Activated T-helper 9 cell treated with anti-CD3 and anti-CD28 coated beads, Interleukin-2, amount 50 U/mL, for 16 hours (primary cell): Measurements from ENCODE around the gene SF3B4.
"Not testable (repeated sequence)": the region's sequence is repeated elsewhere in the genome, so short reads cannot be mapped to it uniquely, and the experiment has no call there.

Experiments used
- DNase-seq: peaks from one replicate; pipeline ENCODE4 v3.0.0-alpha.2; 2020; ENCODE audit warnings: low read depth

SF3B4 gene, protein sequence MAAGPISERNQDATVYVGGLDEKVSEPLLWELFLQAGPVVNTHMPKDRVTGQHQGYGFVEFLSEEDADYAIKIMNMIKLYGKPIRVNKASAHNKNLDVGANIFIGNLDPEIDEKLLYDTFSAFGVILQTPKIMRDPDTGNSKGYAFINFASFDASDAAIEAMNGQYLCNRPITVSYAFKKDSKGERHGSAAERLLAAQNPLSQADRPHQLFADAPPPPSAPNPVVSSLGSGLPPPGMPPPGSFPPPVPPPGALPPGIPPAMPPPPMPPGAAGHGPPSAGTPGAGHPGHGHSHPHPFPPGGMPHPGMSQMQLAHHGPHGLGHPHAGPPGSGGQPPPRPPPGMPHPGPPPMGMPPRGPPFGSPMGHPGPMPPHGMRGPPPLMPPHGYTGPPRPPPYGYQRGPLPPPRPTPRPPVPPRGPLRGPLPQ

DNA sequence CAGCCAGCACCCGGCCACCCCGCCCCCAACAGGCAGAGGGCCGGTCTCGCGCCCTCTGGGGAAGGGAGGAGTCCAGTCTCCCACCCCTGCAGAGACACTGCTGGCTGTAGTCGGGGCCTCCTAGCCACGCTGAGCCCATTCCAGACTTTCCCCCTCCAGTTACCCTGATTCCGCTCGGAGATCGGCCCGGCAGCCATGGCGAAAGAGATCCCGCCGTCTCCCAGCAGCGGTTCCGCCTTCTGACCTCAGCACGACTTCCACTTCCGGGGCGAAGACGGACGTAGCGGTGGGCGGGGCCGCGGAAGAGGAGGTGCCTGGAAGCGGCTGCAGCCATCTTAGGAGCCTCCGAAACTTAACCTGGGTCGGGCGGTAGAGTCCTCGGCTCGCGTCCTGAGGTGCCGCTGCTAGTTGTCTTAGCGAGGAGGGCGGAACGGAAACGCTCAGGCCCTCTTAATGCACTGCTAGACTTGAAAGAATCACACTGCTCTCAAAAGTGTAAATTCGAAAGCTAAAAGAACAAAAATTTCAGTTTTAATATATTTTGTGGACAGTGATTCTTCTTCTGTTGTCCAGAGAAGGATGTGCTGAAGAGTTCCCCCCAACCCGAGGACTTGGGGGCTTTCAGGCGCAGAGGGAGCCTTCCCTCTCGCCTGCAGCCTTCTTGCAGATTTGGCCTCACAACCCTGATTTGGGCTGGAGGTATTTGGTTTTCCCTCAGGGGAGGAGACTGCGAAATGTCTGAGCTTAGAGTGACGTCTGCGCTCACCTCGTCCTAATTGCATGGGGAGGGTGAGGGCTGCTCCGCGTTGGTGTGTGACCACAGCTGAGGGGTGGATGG lies at the start of gene SF3B4:
TSS of gene SF3B4 (minus strand) at position 241 of the 838 bp plus-strand sequence. CDS start at position 197, 44 bp downstream.
- peak; percentile 93 for DNase-seq

GRCh38 chr1:149977345-149977744 lies 49.7 kb upstream of the SF3B4 start:
- no peak for DNase-seq

DNA sequence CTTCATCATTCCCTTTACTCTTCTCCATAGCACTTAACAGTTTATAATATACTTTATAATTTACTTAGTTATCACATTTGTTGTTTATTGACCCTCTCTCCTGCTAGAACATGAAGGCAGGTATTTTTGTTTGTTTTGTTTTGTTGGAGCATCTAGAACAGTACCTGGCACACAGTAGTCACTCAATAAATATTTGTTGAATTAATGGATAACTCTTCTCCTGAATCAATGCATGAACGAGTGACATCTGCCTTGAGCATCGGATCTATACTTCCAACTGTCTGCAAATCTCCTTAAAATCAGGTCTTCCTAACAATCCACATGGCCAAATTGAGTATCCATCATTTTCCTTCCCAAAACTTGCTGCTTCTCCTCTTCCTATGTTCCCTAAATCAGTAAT lies 44.9 kb upstream of the SF3B4 start:
- DNase-seq, result no peak

DNA sequence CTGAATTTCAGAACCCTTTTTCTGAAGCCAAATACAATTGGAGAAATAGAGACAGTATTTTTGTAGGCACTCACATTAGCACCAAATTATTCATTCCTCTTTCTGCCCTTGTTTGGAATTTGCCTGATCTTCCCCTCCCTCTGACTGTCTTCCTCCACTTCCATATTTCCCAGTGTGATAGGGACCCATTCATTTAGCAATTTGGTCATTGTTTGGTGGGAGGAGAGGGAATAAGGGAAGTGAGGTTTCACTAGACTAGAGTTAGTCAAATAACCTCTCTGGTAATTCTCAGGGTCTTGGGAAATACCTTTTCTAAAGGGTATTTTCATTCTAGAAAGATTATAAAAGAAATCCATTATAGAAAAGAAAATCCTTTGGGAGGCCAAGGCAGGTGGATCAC lies 40.0 kb upstream of the SF3B4 start:
- no peak for DNase-seq

DNA sequence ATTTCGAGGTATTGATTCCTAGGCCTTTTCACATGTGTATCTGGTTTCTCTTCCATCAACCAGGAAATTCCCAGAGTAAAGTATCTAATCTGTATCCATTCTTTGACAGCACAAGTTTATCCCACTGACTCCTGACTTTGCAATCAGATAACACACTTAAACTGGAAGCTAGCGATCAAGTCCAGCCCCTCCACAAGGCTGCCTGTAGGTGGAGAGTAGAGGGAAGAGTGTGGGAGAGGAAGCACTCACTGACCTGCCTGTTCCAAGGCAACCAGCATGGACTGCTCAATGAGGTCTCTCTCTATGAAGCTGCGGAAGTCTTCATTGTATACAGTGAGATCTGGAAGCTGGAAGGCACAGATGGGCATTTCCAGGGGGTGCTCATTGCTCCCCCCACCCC lies 39.4 kb upstream of the SF3B4 start:
- DNase-seq, result no peak

DNA sequence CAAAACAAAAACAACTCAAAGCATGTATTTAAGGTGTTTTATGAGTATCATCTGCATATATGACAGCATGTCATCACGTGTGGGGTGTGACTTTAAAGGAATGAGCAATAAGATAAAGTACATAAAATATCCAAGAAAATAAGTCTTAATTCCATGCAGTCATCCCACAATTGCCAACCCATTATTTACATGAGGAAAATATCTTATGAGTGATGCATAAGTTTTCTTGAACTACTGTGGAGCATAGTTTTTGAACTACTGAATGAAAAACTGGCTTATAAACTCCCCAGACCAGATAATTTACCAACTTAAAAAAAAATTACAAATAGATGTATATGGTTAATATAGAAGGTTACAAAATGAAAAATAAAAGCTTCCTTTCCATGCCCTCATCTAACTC lies 38.8 kb upstream of the SF3B4 start:
- DNase-seq, result no peak

DNA sequence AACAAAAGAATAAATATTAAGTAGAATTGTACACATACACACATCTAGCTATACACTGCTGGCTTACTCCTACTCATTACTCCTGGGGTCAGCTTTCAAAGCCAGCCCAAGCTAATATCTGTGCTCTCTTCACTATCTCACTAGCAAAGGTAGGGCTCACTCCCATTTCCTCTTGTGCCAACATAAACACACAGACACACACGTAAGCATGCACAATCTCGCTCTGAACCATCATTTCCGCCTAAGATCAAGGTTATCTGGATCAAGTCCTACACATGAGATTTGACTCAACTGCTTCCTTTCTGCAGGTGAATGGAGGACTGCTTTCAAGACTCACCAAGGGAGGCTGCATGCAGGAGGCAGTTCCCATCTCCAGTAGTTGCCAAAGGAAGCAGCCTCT lies 37.8 kb upstream of the SF3B4 start:
- no peak for DNase-seq

- no peak for DNase-seq
These were observed 35.8 kb upstream of the SF3B4 start for GRCh38 chr1:149963358-149963757.

- DNase-seq, result no peak
These were observed 35.1 kb upstream of the SF3B4 start for GRCh38 chr1:149962736-149963135.

GRCh38 chr1:149962039-149962647 lies 34.5 kb upstream of the SF3B4 start:
- no peak for DNase-seq

DNA sequence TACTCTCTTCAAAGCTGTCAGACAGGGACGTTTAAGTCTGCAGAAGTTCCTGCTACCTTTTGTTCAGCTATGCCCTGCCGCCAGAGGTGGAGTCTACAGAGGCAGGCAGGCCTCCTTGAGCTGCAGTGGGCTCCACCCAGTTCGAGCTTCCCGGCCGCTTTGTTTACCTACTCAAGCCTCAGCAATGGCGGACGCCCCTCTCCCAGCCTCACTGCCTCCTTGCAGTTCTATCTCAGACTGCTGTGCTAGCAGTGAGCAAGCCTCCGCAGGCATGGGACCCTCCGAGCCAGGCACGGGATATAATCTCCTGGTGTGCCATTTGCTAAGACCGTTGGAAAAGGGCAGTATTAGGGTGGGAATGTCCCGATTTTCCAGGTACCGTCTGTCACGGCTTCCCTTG lies 29.9 kb upstream of the SF3B4 start:
- not testable (repeated sequence) for DNase-seq

DNA sequence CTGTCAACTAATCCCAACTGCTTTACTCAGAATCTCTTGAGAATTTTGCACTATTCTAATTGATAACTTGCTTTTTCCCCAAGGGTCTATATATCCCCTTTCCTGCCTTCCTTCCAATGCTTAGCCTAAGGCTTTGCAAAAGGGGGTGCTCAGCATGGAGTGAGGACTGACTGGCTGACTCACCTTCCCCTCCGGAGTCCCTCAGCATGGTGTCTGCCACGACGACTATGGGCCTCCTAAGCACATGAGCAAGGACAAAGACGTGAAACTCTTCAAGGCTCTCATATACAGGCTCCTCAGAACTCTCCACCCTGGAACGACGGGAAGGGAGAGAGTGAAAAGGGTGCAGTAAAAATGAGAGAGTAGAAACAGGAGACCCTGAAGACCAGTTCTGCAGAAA lies 22.3 kb upstream of the SF3B4 start:
- DNase-seq, result no peak

DNA sequence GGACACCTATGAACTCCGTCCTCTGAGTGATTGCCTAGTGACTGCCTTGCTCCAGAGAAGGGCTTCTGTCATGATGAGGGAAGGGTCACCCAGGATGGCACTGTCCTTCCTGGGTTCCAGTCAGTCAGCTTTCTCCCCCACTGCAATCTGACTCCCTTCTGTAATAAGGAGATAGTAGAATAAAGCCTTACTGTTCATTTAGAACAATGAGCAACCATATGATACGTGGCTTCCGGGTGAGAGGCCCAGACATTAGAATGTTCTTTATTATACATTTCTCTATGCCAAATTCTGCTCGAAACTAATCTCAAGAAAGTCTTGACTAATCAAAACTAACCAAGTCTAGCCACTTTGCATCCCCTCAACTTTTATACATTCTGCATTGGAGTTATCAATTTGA lies 17.6 kb upstream of the SF3B4 start:
- DNase-seq, result no peak

GRCh38 chr1:149942885-149943284 lies 15.3 kb upstream of the SF3B4 start:
- no peak for DNase-seq

GRCh38 chr1:149942207-149942606 lies 14.6 kb upstream of the SF3B4 start:
- DNase-seq, result no peak

GRCh38 chr1:149940427-149940826 lies 12.8 kb upstream of the SF3B4 start:
- DNase-seq, result no peak

GRCh38 chr1:149938668-149939003 lies 11.0 kb upstream of the SF3B4 start:
- DNase-seq, result not testable (repeated sequence)

DNA sequence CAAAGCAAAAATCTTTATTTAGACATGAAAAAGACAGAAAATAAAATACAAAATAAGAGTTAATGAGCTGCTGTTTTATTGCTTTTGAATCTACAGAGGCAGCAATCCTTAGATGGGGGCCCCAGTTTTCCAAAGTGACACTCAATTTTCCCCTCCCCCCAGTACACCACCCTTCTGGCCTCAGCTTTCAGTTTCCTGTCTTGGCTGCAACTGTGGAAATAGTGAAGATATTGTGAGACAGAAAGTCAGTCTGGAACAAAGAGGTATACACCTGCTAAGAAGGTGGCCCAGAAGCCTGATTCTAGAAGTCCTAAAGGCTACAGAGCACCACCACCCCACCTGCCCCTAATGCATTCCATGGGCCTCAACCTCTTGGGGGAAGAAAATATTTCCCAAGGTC lies 10.2 kb upstream of the SF3B4 start:
- DNase-seq, result no peak

- DNase-seq, result no peak
These were observed 9.5 kb upstream of the SF3B4 start for GRCh38 chr1:149936992-149937705.

DNA sequence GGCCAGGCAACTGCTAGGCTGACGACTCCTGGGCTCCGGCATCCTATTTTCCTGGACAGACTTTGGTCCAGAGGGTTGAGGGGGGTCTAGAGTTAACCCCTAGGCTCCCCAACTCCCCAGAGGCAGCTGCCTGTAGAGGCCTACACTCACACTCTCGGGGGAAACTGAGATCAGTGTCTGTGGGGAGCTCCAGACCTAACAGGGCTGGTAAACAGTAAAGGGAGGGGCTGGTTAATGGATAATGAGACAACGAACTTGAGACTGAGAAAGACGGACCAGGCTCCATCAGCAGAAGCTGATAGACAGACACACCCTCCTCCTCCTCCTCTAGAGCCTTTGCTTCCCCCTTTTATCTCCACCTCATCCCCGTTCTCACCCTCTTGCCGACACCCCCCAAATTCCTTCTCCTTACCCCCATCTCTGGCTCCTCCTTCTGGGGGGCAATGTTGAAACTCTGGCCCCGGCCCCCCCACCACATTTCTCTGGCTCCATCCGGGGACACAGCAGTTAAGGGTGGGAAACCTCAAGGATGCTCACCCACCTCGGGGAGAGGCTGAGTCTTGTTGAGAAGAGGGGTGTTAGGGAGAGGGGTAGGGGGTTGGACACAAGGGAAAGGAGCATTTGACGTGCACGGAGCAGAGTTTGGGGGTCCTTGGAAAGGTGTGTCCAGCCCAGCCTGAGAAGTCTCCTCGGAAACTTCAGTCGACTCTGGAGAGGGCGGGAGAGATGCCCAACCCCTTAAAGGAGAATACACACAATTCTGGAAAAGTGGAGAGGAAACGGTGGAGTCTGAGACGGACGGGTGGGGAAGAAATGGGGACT lies 8.8 kb upstream of the SF3B4 start, which contains the start of gene MTMR11:
TSS of gene MTMR11 (minus strand) at position 710 of the 822 bp plus-strand sequence. CDS start at position 478, 232 bp downstream.
- no peak for DNase-seq

GRCh38 chr1:149934356-149934755 lies 6.8 kb upstream of the SF3B4 start:
- no peak for DNase-seq
